Umbilical cord (tissue), 2 donors: ENCODE results near the gene PEAK3. TPM values are rescaled to one million over a fixed set of nuclear protein-coding genes. Genes with fewer than 3 reads are reported as not detected.
A peak's percentile ranks its signal among the peaks of the same experiment; 100 is the strongest.

Experiments
- DNase-seq: peaks from one replicate; pipeline ENCODE4 v3.0.0-alpha.2; 2015; ENCODE audit warnings: low spot score
- total RNA-seq: library from RNA; depleted of rRNA; stranded (reverse); fragments of >200 nt; gene quantifications from one replicate; pipeline ENCODE4 v1.2.3, GENCODE V29; 2014; ENCODE audit warnings: low replicate concordance; ENCODE audit not compliant: insufficient read depth

Gene PEAK3
- total RNA-seq, 1 donor from 2014 or later, result 0.24 TPM

DNA sequence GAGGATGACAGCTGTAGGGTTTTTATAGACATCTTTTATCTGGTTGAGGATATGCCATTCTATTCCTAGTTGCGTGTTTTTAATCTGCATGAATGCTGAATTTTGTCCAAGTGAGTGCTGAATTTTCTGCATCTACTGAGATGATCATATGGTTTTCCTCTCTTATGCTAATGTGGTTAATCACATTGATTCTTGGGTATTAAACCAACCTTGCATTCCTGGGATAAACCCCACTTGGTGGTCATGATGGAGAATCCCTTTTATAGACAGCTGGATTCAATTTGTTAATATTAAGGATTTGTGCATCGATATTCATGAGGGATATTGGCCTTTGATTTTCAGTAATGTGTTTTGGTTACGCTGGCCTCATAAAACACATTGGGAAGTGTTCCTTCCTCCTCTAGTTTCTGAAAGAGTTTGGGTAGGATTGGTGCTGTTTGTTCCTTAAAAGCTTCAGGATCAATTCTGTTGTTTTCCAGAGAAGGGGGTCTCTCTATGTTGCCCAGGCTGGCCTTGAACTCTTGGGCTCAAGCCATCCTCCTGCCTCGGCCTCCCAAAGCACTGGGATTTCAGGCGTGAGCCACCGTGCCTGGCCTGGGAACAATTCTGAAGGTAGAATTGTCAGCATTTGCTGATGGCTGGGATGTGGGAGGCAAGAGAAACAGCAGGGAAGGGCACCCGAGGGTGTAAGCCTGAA lies 33.3 kb upstream of the PEAK3 start:
- no peak for DNase-seq

DNA sequence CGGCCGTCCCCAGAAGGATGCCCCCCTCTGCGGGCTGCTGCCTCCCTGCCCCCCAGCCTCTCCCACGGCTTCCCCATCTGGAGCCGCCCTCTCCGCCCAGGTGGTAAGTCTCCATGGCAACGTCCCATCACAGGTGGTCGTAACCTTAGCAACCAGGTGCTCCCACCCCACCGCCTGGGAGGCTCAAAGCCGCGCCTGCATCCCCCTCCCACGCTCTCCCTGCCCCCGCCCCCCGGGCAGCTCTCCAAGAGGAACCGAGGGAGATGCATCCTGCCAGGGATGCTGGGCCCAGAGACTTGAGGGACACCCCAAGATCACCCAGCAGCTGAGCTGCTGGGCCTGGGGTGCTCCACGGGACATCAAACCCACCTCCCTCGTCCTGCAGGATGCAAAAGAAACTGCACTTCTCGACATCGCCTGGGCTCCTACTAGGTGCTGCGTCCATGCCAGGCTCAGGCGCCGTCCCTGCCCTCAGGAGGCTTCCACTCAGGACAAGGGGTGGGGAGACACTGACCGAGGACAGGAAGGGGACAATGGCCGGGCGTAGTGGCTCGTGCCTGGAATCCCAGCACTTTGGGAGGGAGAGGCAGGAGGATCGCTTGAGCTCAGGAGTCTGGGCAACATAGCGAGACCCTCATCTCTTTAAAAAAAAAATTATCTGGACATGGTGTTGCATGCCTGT lies 31.0 kb upstream of the PEAK3 start:
- no peak for DNase-seq

DNA sequence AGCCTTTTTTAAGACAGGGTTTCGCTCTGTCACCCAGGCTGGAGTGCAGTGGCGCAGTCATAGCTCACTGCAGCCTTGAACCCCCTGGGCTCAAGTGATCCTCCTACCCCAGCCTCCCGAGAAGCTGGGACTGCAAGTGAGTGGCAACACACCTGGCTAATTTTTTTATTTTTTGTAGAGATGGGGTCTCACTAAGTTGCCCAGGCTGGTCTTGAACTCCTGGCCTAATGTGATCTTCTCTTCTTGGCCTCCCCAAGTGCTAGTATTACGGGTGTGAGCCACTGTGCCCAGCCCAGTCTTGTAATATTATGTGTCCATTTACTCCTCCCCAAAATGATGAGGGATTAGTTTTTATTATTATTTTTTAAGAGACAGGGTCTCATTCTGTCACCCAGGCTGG lies 29.1 kb upstream of the PEAK3 start:
- DNase-seq, result no peak

DNA sequence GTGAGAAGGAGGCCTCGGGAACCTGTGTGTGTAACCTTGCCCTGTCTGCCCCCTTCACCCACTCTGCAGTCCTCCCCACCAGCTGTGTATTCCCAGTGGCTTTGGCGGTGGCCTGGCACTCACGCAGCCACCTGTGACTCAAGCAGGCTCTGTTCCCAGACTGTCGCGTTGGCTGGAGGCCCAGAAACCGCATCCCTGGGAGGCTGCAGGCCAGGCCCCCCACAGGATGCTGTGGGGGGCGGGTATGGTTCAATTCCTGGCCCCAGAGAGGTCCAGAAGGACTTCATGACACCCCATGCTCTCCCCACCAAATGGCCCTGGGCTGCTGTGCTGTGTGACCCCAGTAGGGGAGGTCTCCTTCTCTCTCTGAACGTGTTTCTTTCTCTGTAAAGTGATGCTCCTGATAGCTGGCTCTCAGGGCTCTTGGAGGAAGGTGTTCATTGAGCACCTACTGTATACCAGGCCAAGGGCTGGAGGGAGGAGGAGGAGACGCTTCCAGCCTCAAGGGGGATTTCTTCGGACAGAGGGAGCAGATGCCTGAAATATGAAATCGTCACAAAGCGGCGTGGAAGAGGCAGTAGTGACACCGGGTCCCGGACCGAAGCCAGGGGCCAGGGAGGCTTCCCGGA lies 27.9 kb upstream of the PEAK3 start:
- DNase-seq, result no peak

DNA sequence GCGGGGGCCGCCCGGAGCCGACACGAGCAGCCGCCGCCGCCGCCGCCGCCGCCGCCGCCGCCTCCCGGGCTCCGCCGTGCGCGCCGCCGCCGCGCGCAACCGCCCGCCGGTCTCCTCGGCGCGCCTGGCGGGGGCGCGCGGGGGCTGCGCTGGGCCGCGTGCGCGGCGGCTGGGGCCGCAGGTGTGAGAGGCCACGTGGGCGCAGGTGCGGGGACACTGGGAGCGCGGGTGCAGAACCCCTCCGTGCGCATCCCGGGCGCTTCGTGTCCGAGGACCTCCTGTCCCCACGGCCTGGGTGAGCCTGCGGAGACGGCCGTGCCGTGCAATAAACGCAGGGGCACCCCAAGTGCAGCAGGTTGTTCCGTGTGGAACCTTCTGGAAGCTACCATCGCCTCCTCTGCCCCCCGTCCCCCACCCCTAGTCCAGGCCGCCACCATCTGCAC lies 26.2 kb upstream of the PEAK3 start, which contains the start of gene LINGO3:
LINGO3 (minus strand) TSS at position 41 of the 443 bp plus-strand sequence. CDS start 16,378 bp downstream, outside the sequence.
- no peak for DNase-seq

DNA sequence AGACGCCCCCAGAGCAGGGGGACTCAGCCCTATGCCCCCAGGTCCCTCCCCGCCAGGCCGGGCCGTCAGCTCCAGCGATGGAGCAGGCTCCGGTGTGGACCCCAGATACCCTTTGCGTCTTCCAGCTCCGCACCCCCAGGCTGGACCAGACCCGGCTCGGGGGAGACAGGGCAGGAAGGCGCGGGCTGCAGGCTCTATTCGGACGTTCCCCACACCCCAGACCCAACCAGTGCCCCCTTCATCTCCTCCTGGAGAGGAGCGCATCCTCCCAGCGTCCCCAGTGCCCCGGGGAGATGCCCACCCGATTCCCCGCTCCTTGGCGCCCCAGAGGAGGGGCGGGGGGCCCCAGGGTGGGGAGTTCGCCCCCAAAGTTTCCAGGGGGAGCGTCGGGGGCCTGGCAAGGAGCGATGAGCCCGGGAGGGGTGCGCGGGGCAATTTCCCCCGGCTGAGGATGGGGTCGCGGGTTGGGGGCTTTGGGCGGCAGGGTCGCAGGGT lies 25.6 kb upstream of the PEAK3 start:
- no peak for DNase-seq

DNA sequence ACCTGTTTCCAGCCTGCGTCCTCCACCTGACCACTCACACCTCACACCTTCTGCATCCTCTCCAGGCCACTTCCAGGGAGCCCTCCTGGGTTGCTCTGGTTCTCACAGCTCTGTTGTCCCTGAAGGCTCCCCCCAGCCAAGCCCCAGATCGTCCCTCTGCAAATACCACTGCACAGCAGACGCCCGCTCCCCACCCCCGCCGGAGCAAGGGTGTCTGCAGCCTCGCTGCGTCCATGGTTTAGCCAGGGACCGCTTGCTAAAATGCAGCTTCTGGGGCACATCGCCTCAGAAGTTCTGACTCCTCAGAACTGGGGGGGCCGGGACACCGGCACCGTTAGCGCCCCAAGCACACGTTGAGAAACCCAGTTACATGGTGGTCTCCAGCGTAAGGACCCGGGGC lies 25.0 kb upstream of the PEAK3 start:
- no peak for DNase-seq

DNA sequence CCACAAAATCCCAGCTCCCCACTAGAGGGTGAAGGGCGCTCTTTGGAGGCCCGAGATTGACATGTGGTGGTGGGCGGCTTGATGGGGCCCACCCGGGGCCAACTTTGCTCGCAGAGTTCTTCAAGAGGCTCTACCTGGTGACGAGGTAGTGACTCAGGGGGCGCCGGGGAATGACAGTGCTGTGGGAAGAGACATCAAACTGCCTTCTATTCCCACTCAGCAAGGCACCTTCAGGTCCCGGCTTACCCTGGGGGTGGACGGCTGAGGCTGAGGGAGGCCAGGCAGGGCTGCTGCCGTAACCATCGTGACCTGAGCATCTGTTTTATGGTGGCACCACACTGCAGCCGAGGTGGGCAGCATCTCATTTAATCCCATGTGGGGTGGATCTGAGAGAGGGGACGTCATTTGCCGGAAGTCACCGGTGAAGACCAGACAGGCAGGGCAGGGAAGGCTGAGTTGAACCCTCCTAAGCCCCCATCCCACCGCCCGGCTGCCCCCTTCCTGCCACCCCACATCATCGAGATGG lies 24.4 kb upstream of the PEAK3 start:
- DNase-seq, result no peak

DNA sequence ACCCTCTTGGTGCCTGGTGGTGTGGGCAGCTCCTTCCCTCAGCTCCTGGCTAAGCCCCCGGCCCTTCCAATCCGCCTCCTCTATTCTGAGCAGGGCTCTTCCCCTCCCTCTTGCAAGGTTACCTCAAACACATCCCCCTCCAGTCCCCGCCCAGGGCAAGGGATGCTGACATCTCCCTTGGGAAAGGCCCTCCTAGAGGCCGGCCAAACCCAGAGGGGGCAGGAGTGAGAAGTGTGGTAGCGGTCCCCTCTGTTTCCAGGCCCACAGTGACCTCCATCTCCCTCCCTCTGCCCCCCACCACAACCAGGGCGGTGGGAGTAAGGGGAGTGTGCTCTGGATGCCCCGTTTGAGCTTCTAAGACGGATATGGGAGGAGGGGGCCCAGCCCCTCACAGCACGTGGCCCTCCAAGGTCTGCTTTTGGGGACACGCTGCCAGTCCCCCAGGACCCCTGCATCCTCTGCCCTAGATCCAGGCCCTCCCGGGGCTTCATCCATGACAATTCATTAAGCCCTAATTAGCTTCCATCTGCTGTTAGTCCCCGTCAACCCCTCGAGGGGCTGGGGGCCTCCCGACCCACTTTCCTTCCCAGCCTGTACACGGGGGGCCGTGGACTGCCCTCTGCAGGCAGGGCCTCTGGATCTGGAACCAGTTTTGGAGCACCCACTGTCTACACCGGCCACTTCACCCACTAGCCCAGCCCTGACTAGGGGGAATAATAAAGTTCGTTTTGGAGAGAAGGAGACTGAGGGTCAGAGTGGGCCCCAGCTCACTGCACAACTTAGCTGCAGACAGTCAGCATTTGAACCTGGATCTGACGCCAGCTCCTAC lies 23.7 kb upstream of the PEAK3 start:
- no peak for DNase-seq

DNA sequence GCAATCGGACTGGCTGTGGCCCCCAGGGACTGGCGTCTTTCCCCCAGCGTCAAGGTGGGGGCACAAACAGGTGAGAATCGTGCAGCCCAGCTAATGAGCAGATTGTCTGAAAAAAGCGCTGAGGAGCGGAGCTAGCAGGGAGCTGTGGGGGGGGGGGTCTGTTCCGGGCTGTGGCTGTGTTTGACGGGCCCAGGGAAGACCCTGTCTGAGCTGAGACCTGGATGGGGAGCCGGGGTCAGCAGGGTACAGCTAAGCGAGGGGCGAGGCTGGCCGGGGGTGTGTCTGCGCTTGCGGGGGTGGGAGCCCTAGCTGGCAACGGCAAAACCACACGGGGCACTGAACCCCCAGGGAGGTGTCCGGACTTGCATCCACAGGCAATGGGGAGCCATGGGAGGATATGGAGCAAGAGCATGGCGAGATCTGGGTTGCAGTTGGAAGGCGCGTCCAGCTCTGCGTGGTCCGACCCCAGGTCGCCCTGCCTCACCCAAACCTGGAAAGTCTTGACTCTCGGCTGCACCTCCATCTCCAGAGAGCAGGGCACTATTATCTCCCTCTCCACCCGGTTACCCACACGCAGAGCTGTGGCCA lies 21.3 kb upstream of the PEAK3 start:
- DNase-seq, result no peak

DNA sequence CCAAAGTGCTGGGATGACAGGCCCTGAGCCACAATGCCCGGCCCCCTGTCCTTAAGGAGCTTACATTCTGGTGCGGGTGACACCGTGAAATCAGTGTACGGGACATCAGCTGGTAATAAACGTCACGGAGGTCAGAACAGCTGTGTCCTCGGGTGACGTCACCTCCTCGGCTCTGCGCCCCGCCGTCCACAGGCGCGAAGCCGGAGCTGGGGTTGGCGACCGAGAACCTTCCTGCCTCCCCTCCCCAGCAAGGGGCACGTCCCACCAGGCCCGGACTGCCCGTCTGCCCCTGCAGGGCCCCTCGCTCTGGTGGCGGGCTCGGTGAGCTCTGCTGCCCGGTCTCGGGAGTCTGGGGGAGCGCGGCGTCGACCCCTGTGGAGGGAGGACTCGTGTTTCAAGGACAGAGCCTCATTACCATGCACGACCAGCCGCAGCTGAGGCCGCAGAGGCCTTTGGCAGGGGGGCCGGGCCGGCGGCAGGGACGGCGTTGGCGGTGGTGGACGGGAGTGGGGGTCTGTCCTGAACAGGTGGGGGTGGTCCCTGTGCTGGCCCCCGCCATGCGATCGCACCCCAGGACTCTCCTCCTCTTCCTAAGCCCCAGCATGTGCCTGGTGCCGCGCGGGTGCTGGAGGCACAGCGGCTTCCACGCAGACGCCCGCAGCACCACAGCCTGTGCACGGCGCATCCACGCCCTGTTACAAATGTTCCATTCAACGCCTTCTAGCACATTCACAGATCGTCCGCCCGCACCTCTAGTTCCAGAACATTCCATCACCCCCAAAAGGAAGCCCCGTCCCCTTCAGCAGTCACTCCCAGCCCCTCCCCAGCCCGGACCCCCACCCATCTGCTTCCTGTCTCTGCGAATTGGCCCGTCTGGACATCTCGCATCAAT lies 20.6 kb upstream of the PEAK3 start:
- DNase-seq, result no peak

DNA sequence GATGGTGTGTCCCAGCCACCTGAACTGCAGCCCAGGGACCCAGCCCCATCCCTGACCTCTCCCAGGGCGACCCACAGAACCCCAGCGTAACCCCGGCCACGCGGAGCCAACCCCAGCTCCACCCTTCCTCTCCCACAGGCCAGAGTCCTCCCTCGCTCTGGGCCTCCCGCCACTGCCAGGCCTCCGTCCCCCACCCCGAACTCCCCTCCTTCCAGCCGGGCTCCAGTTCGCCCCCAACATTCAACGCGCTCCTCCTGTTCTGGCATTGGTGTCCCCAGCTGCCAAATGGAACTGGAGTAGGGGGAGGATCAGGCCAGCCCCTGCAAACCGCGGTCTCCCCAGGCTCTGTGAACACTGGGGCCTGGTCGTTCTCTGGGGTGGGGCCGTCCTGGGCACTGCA lies 18.6 kb upstream of the PEAK3 start:
- no peak for DNase-seq

DNA sequence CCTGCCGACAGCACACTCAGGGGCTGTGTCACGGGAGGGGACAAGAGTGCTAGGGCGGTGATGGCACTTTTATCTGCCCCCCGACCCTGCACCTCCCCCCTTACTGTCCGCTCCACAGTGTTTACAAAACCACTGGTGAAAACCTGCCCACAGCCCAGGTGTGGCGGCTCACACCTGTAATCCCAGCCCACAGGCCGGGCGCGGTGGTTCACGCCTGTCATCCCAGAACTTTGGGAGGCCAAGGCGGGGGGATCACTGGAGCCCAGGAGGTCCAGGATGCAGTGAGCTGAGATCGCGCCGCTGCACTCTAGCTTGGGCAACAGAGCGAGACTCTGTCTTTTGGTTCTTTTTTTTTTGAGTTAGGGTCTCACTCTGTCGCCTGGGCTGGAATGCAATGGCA lies 14.2 kb upstream of the PEAK3 start:
- no peak for DNase-seq

DNA sequence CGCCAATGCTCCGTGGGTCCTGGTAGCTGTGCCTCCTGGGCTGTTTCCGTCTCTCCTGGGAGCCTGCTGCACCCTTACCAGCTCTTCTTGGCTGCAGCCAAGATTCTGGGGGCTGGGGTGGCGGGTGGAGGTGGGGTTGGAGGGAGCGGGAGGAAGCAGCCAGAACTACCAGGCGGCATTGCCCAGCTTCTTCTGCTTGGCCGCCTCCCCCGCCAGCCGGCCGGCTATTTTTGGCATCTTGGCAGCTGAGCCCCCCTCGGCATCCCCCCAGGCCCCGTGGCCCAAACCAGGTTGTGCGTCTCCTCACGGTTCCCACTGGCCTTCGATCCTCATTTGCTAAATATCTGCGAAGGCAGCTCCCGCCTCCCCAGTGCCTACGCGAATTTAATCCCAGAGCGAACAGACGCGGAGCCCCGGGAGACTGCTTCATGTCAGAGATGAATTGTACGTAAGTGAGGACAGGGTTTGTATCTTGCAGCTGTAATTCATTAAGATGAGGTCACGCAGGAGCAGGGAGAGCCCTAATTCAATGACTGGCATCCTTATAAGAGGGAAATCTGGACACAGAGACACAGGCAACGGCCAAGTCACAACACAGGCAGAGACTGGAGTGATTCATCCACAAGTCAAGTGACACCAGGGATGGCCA lies 12.8 kb upstream of the PEAK3 start:
- DNase-seq, result peak; percentile 70

DNA sequence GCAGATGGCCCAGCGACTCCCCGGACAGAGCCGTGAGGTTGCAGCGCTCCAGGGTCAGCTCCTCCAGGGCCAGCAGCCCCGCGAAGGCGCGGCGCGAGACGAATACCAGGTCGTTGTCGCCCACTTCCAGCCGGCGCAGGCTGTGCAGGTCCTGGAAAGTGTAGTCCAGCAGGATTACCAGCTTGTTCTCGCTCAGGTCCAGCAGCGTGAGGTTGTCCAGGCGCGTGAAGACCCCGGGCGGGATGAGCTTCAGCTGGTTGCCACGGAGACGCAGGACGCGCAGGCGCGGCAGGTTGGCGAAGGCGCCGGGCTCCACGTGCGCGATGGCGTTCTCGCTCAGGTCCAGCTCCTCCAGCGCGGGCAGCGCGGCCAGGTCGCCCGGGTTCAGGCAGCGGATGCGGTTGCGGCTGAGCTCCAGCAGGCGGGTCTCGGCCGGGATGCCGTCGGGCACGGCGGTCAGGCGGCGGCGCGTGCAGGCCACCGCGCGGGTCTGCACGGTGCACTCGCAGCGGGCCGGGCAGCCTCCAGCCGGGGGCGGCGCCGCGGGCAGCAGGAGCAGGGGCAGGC lies 9.3 kb upstream of the PEAK3 start:
- DNase-seq, result no peak

DNA sequence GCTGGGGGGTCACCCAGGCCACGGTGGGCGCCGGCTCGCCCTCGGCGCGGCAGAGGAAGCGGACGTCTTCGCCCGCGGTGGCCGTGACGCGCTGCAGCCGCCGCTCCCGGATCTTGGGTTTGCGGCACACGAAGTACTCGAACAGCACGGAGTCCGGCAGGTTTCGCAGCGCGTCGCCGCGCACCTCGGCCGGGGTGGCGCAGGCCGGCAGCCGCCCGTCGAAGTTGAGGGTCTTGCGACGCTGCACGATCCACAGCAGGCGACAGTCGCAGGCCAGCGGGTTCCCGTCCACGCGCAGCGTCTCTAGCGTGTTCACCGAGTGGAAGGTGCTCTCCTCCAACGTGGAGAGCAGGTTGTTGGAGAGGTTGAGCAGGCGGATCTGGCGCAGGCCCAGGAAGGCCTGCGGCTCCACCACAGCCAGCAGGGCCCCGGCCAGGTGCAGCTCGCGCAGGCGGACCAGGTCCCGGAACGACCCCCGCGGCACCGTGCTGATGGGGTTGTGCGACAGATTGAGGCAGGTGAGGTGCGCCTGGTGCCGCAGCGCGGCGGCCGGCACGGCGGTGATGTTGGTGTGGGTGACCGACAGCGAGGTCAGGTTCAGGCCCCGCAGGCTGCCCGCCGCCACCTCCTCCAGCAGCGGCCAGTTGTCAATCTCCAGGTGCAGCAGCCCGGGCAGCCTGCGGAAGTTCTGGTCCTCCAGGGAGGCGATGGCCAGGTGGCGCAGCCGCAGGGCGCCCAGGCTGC lies 8.6 kb upstream of the PEAK3 start:
- DNase-seq, result no peak

DNA sequence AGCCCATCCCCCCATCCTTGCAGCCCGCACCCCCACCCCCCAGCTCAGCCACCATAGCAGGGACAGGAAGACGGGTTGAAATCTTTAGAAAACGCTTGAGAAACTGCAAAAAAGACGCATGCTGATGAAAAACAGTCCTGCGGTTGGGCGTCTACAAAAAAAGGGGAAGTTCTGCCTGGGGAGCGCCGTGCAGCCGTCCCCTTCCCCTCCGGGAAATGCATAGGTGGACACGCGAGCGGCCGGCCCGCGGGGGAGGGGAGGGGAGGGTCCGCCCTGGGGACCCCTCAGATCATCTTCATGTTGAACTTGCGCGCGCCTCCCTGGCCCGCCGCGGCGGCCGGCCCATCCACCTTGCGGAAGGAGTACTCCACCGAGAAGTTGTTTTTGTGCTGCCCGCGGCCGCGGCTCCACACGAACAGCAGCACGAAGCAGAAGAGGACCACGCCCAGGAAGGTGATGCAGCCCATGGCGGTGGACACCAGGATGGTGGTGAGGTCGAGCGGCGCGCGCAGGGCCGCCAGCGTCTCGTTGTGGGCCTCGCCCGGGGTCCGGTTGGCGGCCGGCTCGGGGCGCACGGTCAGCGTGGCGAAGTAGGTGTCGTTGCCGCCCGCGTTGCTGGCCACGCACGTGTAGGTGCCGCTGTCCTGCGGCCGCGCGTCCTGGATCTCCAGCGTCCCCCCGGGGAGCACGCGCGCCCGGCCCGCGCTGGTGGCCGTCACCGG lies 7.9 kb upstream of the PEAK3 start:
- no peak for DNase-seq
